ENCODE data around the gene UBXN2A. TPM values are rescaled to one million over a fixed set of nuclear protein-coding genes. Genes with fewer than 3 reads are reported as not detected.
A peak's percentile ranks its signal among the peaks of the same experiment; 100 is the strongest.
"Not testable (repeated sequence)": the region's sequence is repeated elsewhere in the genome, so short reads cannot be mapped to it uniquely, and the experiment has no call there.

Gene UBXN2A
- total RNA-seq, 1 donor from 2014 or later, result 15.6 TPM

GRCh38 chr2:24043133-24043532 is 102.9 kb downstream of the UBXN2A start:
- not testable (repeated sequence) for DNase-seq (ENCODE audit: low read depth)

- no peak for DNase-seq (ENCODE audit: low read depth)
Observed at GRCh38 chr2:24045511-24046508, 105.5 kb downstream of the UBXN2A start.

- no peak for DNase-seq (ENCODE audit: low read depth)
Observed at GRCh38 chr2:24046599-24046929, 106.3 kb downstream of the UBXN2A start.

- peak; percentile 99 for DNase-seq (ENCODE audit: low read depth)
Observed at GRCh38 chr2:24046930-24047702, 106.9 kb downstream of the UBXN2A start, which contains the start of gene WDCP. Gene WDCP (minus strand): TSS chr2:24047391. CDS start chr2:24039494, 7,897 bp downstream.

GRCh38 chr2:24047703-24048033 is 107.4 kb downstream of the UBXN2A start:
- no peak for DNase-seq (ENCODE audit: low read depth)

GRCh38 chr2:24048769-24049484 is 108.7 kb downstream of the UBXN2A start:
- no peak for DNase-seq (ENCODE audit: low read depth)

- peak; percentile 27 for DNase-seq (ENCODE audit: low read depth)
Observed at GRCh38 chr2:24049485-24050021, 109.3 kb downstream of the UBXN2A start, which contains the start of gene FKBP1B. Gene FKBP1B (plus strand): TSS chr2:24049741. CDS start chr2:24049850, 109 bp downstream.

GRCh38 chr2:24050041-24050979 is 110.0 kb downstream of the UBXN2A start:
- peak; percentile 15 for DNase-seq (ENCODE audit: low read depth)

- no peak for DNase-seq (ENCODE audit: low read depth)
Observed at GRCh38 chr2:24051833-24052232, 111.6 kb downstream of the UBXN2A start.

- DNase-seq (ENCODE audit: low read depth), result no peak
Observed at GRCh38 chr2:24052951-24053350, 112.7 kb downstream of the UBXN2A start.

Other genes with a start within 250 kb of the UBXN2A start
- 22.9 and 36.1 TPM in 2 replicates for gene ATAD2B, start 13.3 kb upstream of the UBXN2A start, total RNA-seq
- 0.16 TPM in 1 of 2 replicates, not detected in the other for gene MFSD2B, start 69.6 kb downstream of the UBXN2A start, total RNA-seq
- gene WDCP, start 106.9 kb downstream of the UBXN2A start, total RNA-seq, result 11.3 and 11.9 TPM in 2 replicates
- gene FKBP1B, start 109.3 kb downstream of the UBXN2A start, total RNA-seq, result 2.0 and 2.4 TPM in 2 replicates
- 89.0 and 92.9 TPM in 2 replicates for gene SF3B6, start 135.9 kb downstream of the UBXN2A start, total RNA-seq
- 61.8 and 66.8 TPM in 2 replicates for gene TP53I3, start 144.4 kb downstream of the UBXN2A start, total RNA-seq
- 1.1 and 2.1 TPM in 2 replicates for gene PFN4, start 182.9 kb downstream of the UBXN2A start, total RNA-seq
- 5.9 and 6.2 TPM in 2 replicates for gene FAM228B, start 183.0 kb downstream of the UBXN2A start, total RNA-seq
- gene FAM228A, start 234.6 kb downstream of the UBXN2A start, total RNA-seq, result not detected in 2 replicates